GM12801 (cell line): Measurements from ENCODE around the gene NCK2.

Experiments
- TF ChIP-seq, protein P1 (sequence below): IDR thresholded peaks from one replicate; pipeline ENCODE4 v1.5.1; 2011; ENCODE audit warnings: control low read depth; ENCODE audit not compliant: insufficient read length; ENCODE audit errors: extremely low read depth

The NCK2 gene

DNA sequence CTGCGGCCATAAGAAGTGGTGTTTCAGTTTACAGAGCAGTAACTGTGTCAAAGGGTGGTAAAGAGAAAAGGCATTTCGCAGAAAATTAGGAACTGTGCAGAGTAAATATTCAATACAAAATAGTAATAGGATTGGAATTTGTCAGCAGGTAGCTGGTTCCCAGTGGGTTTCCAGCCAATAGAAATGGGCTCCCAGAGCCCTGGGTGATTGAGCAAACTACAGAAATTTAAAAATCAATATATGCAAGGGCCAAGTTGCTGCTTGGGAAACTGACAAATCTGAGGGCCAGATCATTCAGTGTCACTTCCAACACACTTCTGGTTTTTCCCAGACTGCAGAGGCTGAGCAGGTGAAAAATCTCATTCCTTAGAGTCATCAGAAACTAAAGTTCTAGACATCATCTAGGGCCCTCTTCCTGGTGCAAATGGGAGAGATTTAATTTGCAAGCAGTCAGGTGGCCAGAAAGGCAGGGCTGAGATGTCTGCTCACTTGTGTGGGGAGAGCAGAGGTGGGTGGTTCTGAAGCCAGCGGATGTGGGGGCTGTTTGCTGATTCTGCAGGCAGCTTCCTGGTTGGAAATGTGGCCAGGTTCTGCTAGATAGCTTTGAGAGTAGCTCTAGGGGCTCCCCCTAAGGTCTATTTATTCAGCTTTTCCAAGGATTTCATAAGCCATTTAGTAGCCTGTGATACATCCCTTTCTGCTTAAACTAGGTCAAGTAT is 182.4 kb downstream of the NCK2 start:
- TF ChIP-seq, protein P1, sequence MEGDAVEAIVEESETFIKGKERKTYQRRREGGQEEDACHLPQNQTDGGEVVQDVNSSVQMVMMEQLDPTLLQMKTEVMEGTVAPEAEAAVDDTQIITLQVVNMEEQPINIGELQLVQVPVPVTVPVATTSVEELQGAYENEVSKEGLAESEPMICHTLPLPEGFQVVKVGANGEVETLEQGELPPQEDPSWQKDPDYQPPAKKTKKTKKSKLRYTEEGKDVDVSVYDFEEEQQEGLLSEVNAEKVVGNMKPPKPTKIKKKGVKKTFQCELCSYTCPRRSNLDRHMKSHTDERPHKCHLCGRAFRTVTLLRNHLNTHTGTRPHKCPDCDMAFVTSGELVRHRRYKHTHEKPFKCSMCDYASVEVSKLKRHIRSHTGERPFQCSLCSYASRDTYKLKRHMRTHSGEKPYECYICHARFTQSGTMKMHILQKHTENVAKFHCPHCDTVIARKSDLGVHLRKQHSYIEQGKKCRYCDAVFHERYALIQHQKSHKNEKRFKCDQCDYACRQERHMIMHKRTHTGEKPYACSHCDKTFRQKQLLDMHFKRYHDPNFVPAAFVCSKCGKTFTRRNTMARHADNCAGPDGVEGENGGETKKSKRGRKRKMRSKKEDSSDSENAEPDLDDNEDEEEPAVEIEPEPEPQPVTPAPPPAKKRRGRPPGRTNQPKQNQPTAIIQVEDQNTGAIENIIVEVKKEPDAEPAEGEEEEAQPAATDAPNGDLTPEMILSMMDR, result no peak

DNA sequence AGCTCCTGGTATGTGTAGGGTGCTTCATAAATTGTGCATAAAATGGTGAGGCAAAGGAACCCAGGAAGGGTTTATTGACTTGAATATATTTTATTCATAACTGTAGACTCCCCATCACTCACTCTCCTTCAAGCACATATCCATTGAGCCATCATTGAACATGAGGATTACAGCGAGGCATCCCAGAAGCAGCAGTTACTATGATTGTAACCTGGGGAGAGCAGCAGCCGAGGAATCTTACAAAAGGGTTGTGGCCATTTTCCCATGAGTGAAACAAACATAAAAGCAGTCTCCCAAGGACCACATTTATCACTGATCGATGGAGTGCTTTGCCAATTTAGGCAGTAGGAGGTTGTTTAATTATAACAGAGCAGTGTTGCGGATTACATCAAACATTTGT is 183.4 kb downstream of the NCK2 start:
- TF ChIP-seq, protein P1, result no peak

DNA sequence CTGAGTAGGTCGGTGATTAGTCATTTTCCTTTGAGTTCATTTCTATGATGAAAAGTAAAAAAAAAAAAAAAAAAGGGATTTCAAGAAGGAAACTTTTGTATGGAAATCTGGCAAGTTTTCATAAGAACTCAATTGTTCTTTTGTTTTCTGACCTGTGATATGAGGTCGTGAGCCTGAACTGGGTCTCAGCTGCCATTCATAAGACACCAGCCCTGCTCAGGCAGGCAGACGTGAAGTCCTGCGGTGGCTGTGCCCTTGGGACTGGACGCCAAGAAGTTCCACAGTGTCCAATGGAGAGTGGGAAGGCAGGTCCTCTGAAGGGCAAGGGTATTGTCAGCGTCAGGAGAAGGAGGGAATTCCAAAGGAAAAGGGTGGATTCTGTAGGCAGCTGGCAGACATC is 183.9 kb downstream of the NCK2 start:
- TF ChIP-seq, protein P1, result no peak

DNA sequence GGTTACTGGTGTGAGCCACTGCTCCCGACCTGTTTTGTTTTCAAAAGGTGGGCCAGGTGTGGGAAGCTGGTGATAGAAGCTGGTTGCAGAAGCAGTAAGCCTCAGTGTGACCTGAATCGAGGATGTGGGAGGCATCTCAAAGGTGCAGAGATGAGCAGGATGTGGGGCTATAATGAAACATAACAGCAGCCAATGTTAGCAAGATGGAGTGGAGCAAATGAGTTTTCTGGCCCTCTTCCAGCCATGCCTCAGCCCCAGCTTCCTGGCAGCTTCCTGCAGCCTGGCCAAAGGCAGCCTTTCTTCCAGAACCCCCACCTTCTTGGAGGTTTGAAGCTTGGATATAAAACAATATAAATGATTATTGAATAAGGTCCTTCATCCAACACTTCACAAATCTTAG is 184.8 kb downstream of the NCK2 start:
- TF ChIP-seq, protein P1, result no peak

DNA sequence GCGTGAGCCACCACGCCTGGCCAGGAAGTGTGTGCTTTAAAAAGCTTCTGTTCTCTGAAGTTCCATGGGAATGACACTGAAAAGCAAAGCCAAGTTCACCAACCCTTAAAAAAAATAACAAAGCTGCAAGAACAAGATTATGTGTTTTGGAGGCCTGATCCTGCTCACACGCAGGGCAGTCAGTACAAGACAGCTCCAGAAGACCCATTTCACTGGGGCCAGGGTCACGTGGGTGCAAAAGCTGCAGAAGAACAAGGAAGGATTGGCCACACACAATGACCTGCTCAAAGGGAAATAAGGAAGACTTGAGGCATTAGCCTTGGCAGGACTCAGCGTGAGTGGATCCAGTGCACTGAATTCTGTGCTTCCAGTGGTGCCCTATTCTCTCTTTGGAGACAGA is 187.9 kb downstream of the NCK2 start:
- TF ChIP-seq, protein P1, result no peak

DNA sequence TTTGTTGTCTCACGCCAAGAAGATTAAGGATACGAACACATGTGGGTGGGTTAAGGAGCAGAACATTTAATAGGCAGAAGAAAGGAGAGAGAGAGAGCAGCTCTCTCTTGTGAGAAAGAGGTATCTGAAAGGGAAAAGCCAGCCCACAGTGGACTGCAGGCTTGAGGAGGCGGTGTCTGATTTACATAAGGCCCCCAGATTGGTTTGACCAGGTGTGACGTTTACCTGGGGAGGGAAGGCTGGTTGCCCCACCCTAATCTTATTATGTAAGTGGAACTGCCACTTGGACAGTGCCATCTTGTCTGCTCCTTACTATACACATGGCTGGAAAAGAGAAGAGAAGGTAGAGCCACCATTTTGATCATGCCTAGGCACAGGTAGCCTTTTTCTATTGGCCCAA is 189.2 kb downstream of the NCK2 start:
- TF ChIP-seq, protein P1, result no peak

DNA sequence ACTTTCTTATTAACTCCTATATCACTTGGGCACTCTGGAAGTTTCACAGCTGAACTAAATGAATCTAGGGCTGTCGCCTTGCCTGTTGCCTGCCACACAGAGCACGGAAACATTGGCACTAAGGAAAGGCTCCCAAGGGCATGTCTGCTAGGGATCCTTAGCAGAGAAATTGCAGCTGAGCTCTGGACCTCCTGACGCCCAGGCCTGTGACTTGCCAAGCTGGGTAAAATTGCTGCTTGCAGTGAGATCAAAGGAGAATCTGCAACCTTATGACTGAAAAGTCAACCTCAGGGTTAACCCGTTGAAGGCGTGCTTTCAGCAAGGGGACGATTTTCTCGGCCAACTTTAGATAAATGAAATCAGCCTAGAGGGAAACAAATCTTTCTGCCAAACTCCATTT is 189.8 kb downstream of the NCK2 start:
- TF ChIP-seq, protein P1, result no peak
